Adrenal gland (tissue), 12 donors: ENCODE data around the gene ZNF674. TPM values are rescaled to one million over a fixed set of nuclear protein-coding genes. Genes with fewer than 3 reads are reported as not detected.
A peak's percentile ranks its signal among the peaks of the same experiment; 100 is the strongest.
"Not testable (repeated sequence)": the region's sequence is repeated elsewhere in the genome, so short reads cannot be mapped to it uniquely, and the experiment has no call there.

ENCODE experiments used
- DNase-seq, 7 donors: peaks; one replicate each; pipeline ENCODE4 v3.0.0-alpha.2; 2019 to 2020
- H3K27ac ChIP-seq, 5 donors: fragments of 200-600 bp; sonication (generic) in 4 of 5; 1 replicate in 3 of 5; 2 replicates in 2 of 5; pipeline versions ENCODE4 v1.5.1 to v1.8.0; 2016 to 2020; ENCODE audit warnings: mild to moderate bottlenecking in 1 of 5
- H3K27me3 ChIP-seq: fragments of 200-600 bp; 2 replicates; pipeline ENCODE4 v1.8.0; 2021
- H3K36me3 ChIP-seq, 2 donors: fragments of 200-600 bp; replicated peaks in 1 of 2; 1 replicate in 1 of 2; 2 replicates in 1 of 2; pipeline versions ENCODE4 v1.5.1 to v1.8.0; 2018 to 2022
- H3K4me1 ChIP-seq, 2 donors: fragments of 200-600 bp; replicated peaks in 1 of 2; 1 replicate in 1 of 2; 2 replicates in 1 of 2; pipeline versions ENCODE4 v1.5.1 to v1.8.0; 2018 to 2021
- H3K4me3 ChIP-seq, 4 donors: fragments of 200-600 bp; sonication (generic) in 3 of 4; one replicate each; pipeline ENCODE4 v1.5.1; 2016 to 2018
- H3K9me3 ChIP-seq, 3 donors: fragments of 200-600 bp; sonication (generic) in 1 of 3; replicated peaks in 1 of 3; 1 replicate in 2 of 3; 2 replicates in 1 of 3; pipeline versions ENCODE4 v1.5.1 to v1.8.0; 2016 to 2021
- CTCF ChIP-seq, 6 experiments: fragments of 450-650 bp in 4 of 6; fragments of 200-600 bp in 2 of 6; sonication (generic) in 1 of 6; IDR thresholded peaks; 1 replicate in 5 of 6; 2 replicates in 1 of 6; pipeline versions ENCODE4 v1.5.1 to v1.8.0; 2016 to 2021; ENCODE audit warnings: antibody characterized with exemption in 6 of 6, mild to moderate bottlenecking in 2 of 6, moderate library complexity in 1 of 6
- POLR2A ChIP-seq, 2 donors: fragments of 450-650 bp; IDR thresholded peaks; one replicate each; pipeline ENCODE4 v1.6.1; 2017; ENCODE audit warnings: antibody characterized with exemption in 2 of 2, mild to moderate bottlenecking in 2 of 2, moderate library complexity in 1 of 2
- WGBS, 4 donors: extraction: QIAGEN DNeasy Blood & Tissue Kit in 2 of 4; methylation state at CpG; one replicate each; pipeline versions ENCODE4 v1.1.5 to v1.1.7; 2013 to 2017; 5-methylcytosine and 5-hydroxymethylcytosine counted together
- intact Hi-C, 2 donors: fragments of 100-400 bp; cut with DNase I; formaldehyde crosslinking; loops; one replicate each; pipeline versions ENCODE4 v1.14.1 to v1.15.0; 2022 to 2023
- polyA plus RNA-seq, 3 donors: library from polyadenylated mRNA; stranded (reverse); fragments of 200-250 nt in 2 of 3; fragments of 350-450 nt in 1 of 3; fragmentation: Illumina TruSeq in 1 of 3; extraction: RNeasy Lipid Tissue Mini Kit (QIAGEN cat#74804) in 1 of 3; gene quantifications; one replicate each; pipeline ENCODE4 v1.2.3, GENCODE V29; 2013 to 2014
- total RNA-seq, 9 donors: library from RNA; depleted of rRNA in 4 of 9; stranded (reverse); fragments of >200 nt in 4 of 9; fragments of 120-200 nt in 1 of 9; fragmentation: NEBNext Ultra II Directional in 1 of 9; extraction: Animal tissue kit (Norgen Biotek cat#: 25700) in 1 of 9; gene quantifications; one replicate each; pipeline versions ENCODE4 v1.1.0 to v1.2.4, GENCODE V29; 2013 to 2023
- donor health status: healthy with polysubstance abuse.
- donor health status: Bipolar disorder and iron deficiency.
- donor health status: DM: yes; HTN: yes; CAD: no.
- donor health status: DM: no; HTN: no; CAD: no.
- donor health status: DM: no; HTN: no; CAD: no.
- donor health status: DM: yes; HTN: yes; CAD: no.

The ZNF674 gene
- total and polyA plus RNA-seq, 12 donors: 0.71 to 16.3 (median 4.5) TPM

- no peak for TF ChIP-seq POLR2A (IDR thresholded peaks at IDR 0.05)
- TF ChIP-seq CTCF (IDR thresholded peaks at IDR 0.05): no peak
- Histone ChIP-seq H3K27me3 (no peaks in the 10 kb centered on the region), H3K4me1 (no peaks in the 10 kb centered on the region), H3K4me3 (no peak overlapping the region), H3K36me3 (no peaks in the 10 kb centered on the region), H3K9me3 (peaks cover 0 to 40% (median 3%) of the 10 kb centered on the region in 3 donors), H3K27ac (no peak overlapping the region)
- intact Hi-C loops: no loop called here
- WGBS, 4 donors: 81 to 100% (median 91%) methylated on average over 1 of the region's 1 CpG
- DNase-seq: no peak
These were observed 45.2 kb downstream of the ZNF674 start for GRCh38 chrX:46500054-46500453.

- Histone ChIP-seq H3K27me3 (no peaks in the 10 kb centered on the region), H3K27ac (no peak overlapping the region), H3K36me3 (no peaks in the 10 kb centered on the region), H3K9me3 (peaks cover 0 to 7% (median 0%) of the 10 kb centered on the region in 3 donors), H3K4me1 (no peaks in the 10 kb centered on the region), H3K4me3 (no peak overlapping the region)
- DNase-seq: no peak
- intact Hi-C loops: no loop called here
- 64 to 90% (median 83%) methylated on average over 10 of the region's 10 CpGs for WGBS, 4 donors
- no peak for TF ChIP-seq POLR2A (IDR thresholded peaks at IDR 0.05)
- no peak for TF ChIP-seq CTCF (IDR thresholded peaks at IDR 0.05)
These were observed 56.5 kb downstream of the ZNF674 start for GRCh38 chrX:46488712-46489111.

GRCh38 chrX:46485897-46486296 lies 59.3 kb downstream of the ZNF674 start:
- Histone ChIP-seq H3K4me3 (no peak overlapping the region), H3K36me3 (no peaks in the 10 kb centered on the region), H3K4me1 (no peaks in the 10 kb centered on the region), H3K27me3 (no peaks in the 10 kb centered on the region), H3K9me3 (no peaks in the 10 kb centered on the region), H3K27ac (no peak overlapping the region)
- intact Hi-C loops: no loop called here
- DNase-seq: no peak
- TF ChIP-seq CTCF (IDR thresholded peaks at IDR 0.05) (no peak), POLR2A (IDR thresholded peaks at IDR 0.05) (no peak)
- 71 to 93% (median 83%) methylated on average over 3 to 8 of the region's 8 CpGs for WGBS, 4 donors

GRCh38 chrX:46478634-46479033 lies 66.6 kb downstream of the ZNF674 start:
- intact Hi-C loops, H3K4me1 ChIP-seq, H3K27ac ChIP-seq, H3K36me3 ChIP-seq, DNase-seq, H3K9me3 ChIP-seq, H3K27me3 ChIP-seq, H3K4me3 ChIP-seq: not testable (repeated sequence)
- 64 to 97% (median 86%) methylated on average over 2 of the region's 2 CpGs for WGBS, 4 donors

GRCh38 chrX:46477435-46477834 lies 67.8 kb downstream of the ZNF674 start:
- Histone ChIP-seq H3K36me3 (no peaks in the 10 kb centered on the region), H3K4me1 (no peaks in the 10 kb centered on the region), H3K27ac (no peak overlapping the region), H3K4me3 (no peak overlapping the region), H3K27me3 (no peaks in the 10 kb centered on the region), H3K9me3 (no peaks in the 10 kb centered on the region)
- intact Hi-C loops: no loop called here
- WGBS, 4 donors: 11 to 47% (median 25%) methylated on average over 2 of the region's 2 CpGs
- TF ChIP-seq CTCF (IDR thresholded peaks at IDR 0.05): no peak
- no peak for TF ChIP-seq POLR2A (IDR thresholded peaks at IDR 0.05)
- DNase-seq: peak in 1 of 7 donors; percentile 3
